Activated CD4-positive, alpha-beta T cell treated with anti-CD3 and anti-CD28 coated beads for 1 hour (primary cell): Measurements from ENCODE around the gene PDCL3.

ENCODE experiments used
- DNase-seq: peaks from one replicate; pipeline ENCODE4 v3.0.0-alpha.2; 2020

PDCL3 gene

DNA sequence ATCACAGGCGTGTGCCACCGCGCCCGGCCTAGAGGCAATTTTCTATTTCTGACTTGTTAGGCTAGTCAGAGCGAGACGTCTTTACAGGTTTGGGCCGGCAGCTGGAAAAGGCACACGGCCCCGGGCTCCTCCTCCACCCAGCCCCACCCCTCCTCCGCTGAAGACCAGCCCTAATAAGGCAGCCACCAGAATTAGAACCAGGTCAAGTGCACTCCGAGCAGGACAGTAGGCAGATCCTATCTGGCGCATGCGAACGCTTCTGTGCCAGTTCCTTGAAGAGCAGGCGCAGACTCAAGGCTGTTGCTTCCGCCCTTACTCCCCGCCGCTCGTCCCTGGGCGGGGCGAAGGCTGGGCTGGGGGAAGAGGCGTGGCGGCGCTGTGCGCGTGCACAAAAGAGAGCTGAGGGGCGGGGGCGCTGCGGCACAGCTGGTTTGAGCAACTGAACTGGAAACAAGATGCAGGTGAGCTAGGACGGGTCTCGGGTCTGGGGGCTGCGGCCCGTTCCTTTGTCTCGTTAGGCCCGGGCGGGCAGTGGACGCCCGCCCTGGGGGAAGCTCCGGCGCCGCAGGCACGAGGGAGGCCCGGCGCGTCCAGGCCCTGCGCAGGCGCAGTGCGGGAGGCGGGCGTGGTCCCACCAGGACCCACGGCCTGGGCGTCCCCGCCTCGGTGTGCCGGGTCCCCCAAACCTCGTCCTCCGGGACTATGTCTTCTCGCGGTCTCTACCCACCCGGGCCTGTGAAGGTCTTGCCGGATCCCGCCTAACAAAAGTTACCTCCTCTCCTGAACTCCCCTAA is at the start of gene PDCL3:
TSS of gene PDCL3 (plus strand) at position 381 of the 794 bp plus-strand sequence. CDS start at position 456, 75 bp downstream.
- DNase-seq: peak; percentile 90

DNA sequence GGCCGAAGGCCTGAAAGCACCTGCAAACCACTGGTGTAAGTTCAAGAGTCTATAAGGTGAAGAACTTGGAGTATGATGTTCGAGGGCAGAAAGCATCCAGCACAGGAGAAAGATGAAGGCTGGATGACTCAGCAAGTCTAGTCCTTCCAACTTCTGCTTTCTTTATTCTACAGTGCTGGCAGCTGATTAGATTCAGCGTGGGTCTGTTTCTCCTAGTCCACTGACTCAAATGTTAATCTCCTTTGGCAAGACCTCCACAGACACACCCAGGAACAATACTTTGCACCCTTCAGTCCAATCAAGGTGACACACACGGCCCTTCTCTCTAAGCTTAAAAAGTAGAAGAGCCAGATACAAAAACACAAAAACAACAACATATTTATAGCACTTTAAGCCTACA is 49.1 kb upstream of the PDCL3 start:
- DNase-seq: no peak

DNA sequence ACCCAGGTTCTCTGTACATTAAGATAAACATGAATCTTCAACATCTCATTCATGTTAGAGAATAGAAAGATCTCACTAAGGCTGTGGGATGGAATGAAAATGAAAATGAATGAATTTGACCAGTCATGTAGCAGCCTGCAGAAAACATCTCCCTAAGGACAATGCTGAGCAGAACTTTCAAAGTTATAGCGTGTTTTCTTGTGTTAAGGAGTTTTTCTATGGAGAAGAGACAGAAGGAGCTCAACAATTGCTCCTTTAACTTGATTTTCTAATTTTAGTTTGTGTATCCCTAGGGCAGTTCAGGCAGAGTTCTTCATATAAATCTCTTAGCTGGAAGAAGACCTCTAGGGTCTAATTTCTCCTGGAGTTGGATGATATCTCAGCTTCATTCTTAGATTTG is 45.2 kb upstream of the PDCL3 start:
- DNase-seq: no peak

DNA sequence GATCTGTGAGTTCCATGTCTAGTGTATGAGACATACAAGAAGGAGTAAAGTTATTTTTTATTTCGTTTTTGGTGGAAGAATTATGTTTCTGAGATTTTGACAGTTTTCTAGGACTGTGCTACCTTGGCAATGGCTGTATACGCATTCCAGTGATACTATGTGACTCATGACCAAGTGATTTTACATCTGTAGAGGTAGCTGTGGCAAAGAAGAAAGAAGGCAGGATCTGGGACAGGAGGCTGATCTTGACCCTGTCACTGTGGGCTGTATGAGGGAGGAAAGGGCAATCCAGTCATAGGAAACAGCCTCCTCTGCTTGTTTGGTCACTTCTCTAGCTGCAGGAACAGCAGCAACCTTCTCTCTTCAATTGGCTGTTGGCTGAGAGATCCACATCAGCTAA is 44.0 kb upstream of the PDCL3 start:
- no peak for DNase-seq

DNA sequence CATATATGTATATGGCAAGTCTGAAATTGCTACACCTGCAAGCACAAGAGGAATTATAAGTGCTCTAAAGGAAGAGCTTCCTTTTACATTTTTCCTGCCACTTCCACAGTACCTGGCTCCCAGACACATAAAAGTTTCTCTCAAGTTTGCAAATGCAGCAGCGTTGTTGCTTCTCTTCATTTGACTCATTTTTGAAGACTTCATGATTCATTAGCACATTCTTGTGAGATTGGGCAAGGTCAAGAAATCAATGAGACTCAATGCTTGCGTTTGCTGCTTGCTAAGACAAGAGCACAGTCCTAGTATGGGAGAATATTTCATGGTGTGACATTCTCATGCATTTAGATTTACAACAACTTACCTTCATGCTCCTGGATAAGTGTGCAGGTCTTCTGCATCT is 42.6 kb upstream of the PDCL3 start:
- no peak for DNase-seq

DNA sequence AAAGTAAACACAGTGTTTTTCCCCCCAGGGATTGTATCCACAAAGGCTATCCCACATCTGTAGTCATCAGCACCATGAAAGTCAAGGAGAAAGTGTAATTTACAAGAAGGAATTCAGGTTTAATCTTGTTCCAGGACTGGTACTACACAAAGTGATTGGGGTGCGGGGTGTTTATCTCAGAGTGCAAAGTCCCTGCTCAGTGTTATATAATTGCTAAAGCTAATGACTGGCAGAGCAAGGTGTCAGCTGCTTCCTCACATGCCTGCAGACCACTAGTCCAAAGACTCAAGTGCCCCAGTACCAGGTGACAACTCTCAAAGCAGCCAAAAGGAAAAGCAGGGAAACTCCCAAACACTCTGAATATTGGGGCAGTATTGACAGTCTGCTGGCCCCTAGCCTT is 40.4 kb upstream of the PDCL3 start:
- DNase-seq: no peak

DNA sequence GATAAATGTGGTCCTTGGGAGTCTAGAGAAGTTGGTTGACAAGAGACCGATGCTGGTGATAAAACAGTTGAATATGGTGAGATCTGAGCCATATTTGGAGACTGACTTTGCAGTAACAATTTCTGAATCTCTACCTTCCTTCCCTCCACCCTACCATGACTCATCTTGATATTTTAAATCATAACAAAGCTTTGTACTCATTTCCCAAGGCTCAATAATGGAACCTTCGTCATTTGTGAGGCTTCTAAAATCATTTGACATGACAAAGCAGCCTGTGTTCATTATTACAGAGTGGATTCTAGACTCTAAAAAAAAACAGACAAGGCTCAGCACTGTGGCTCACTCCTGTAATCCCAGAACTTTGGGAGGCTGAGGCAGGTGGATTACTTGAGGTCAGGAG is 38.5 kb upstream of the PDCL3 start:
- no peak for DNase-seq

DNA sequence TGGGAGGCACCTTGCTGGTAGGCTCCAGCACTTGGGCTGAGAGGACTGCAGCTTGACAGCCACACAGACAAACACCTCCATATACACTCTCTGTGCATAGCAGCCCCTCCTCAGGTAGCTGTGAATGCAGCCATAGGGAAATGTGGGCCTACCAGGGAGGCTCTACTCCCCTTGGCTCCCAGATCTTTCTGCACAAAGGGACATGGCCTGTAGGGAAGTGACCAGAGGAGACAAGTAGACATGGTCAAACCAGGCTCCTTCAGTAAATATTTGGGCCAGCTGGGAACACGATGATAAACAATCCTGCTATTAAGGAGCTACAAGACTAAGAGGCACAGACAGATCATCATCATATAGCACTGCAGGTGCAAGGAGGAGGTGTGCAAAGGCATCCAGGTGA is 35.9 kb upstream of the PDCL3 start:
- DNase-seq: no peak

DNA sequence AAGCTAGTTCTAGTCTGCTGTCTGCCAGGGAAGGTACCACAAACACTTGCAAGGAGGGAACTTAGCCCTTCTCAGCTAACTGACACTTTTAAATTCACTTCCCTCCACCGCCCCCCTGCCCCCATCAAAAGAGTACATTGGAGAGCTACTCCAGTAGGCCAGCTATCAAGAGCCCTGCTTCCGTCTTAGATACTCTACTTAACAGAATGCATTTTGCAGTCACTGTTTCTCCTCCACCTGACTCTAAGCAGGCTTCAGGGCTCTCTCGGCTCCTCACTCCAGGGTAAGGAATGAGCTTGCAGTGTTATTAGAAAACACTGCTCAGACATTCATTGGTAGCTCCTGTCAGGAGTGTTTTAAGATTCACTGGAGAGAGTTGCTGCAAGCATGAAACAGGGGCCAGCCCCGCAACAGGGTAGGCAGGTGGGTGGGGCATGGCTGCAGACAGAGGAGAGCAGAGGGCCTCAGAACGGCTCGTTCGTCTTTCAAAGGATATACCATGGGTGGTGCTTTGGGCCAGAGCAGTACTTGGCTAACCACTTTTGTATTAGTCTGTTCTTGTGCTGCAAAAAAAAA is 35.3 kb upstream of the PDCL3 start:
- DNase-seq: no peak

DNA sequence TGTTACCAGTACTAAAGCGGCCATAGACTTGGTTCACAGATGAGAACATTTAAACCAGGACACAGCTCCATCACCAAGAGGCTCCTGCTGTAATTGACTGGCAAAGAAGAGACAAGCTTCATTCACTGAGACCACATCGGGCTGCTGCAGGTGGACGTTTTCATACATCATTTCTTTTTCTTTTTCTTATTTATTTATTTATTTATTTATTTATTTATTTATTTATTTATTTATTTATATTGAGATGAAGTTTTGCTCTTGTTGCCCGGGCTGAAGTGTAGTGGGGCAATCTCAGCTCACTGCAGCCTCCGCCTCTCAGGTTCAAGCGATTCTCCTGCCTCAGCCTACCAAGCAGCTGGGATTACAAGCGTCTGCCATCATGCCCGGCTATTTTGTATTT is 33.6 kb upstream of the PDCL3 start:
- DNase-seq: no peak

DNA sequence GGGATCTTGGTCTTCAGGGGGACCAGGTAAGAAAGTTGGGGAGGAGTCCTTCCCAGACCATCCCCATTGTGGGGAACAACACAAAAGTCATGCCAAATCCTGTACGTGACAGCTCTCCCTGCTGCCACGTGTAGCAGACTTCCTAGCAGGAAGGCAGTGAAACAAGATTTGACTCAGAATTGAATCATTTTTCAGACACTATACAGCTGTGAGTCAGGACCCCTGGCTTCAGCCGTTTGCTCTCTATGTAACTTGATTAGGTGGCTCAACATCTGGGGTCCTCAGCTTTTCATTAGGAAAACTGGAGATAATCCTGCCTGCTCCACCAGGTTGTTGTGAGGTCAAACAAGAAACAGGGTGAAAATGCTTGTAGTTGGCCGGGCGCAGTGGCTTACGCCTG is 32.9 kb upstream of the PDCL3 start:
- DNase-seq: no peak

DNA sequence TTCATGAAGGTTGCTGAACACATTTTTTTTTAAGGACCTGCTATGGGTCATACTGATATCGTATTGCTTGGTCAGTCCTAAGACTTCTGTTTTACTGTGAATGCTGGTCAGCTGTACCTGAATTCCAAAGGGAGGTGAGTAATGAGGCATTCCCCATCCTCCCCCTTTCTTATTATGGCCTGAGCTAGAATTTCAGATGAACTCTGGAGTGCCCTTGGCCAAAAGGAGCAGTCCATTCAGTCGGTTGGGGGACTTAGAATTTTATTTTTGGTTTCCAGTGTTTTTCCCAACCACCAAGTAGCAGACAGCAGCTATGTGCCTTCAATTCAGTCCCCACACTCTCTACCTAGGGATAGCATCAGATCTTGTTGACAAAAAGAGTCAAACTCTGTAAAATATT is 26.9 kb upstream of the PDCL3 start:
- DNase-seq: no peak

DNA sequence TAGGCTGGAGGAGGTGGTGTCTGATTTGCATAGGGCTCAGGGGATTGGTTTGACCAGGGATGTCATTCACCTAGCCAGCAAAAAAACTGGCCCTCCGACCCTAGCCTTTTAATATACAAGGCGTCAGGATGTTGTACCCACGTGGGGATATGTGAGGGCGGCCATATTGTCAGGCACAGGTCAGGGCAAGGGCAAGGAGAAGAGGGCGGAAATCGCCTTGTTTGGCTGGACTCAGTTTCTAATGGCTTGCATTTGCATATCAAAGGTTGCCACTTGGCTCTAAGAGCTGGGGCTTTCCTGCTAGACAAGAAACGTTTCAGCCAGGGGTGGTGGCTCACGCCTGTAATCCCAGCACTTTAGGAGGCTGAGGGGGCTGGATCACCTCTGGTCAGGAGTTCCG is 24.9 kb upstream of the PDCL3 start:
- no peak for DNase-seq

DNA sequence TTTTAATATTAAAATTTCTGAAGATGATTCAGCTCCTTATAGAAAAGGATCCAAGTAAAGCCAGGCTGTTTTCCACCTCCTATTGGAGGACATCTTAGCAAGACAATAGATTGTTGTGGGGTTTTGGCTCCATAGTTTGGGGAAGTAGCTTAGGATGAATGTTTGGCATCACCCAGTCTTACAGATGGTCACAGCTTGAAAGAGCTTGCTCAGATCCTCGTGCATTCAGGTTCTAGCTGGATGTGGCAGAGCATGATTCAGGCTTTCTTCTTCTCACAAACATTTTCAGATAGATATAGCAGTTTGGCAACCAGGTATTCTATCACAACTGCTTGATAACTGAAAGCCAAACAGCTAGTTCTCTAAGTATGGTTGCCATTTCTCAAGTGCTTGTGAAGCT is 23.6 kb upstream of the PDCL3 start:
- DNase-seq: no peak

DNA sequence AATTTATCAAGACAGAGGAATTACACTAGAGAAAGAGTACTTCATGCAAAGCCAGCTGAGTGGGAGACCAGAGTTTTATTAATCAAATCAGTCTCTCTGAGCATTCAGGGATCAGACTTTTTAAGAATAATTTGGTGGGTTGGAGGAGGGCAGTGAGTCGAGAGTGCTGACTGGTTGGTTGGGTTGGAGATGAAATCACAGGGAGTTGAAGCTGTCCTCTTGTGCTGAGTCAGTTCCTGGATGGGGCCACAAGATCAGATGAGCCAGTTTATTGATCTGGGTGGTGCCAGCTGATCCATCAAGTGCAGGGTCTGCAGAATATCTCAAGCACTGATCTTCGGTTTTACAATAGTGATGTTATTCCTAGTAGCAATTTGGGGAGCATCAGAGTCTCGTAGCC is 21.4 kb upstream of the PDCL3 start:
- DNase-seq: no peak

DNA sequence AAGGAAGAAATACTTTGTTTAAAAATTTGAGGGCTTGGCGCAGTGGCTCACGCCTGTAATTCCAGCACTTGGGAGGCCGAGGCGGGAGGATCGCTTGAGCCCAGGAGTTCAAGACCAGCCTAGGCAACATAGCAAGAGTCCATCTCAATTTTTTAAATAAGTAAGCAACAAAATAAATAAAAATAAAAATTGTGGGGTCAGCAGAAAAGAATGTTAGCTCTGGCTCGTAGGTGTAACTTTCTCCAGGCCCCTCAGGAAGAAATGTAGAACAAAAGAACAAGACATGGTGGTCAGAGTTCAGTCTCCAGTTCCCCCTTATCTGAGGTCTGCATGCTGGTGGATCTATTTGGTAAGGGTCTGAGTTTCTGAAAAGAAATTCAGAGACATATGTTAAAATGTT is 20.4 kb upstream of the PDCL3 start:
- DNase-seq: no peak

DNA sequence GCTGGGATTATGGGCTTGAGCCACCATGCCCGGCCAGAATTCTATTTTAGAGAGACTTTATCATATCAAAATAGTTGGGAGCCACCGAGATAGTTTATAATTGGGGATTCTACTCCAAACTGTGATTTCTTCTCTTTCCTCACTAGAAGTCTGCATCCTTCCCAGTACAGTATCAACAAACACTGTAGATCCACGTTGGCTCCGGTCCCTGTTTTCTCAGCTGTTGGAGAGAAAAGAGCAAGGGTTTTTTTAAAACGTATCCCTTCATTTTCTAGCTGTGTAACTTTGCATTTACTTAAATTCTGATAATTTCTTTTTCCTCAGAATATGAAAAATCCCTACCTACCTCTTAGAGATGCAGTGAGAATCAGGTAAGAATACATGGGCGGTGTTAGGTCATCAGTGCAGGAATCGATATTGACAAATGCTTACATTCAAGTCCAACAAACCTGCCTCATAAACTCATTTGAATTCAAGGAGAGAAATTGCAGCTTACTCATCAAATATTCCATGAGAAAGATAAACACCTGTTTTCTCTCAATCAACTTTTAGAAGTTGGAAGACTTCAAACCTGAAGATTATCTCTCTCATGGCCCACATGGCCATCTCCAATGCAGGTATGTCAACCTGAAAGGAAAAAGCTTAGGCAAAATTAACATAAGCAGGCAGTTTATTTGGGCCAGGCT is 17.7 kb upstream of the PDCL3 start:
- DNase-seq: no peak

DNA sequence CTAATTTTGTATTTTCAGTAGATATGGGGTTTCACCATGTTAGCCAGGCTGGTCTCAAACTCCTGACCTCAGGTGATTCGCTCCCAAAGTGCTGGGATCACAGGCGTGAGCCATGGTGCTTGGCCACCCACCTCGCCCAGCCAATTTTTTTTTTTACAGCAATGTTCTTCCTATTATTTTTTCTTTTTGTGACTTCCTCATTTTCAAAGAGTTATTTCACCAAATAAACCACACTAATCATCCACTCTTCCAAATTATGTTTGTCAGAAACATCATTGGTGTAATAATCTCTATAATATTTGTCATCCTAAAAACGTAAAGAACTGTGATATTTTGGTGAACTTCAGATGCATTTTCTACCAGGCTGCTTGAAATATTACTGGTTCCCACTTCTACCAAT is 16.3 kb upstream of the PDCL3 start:
- DNase-seq: no peak

DNA sequence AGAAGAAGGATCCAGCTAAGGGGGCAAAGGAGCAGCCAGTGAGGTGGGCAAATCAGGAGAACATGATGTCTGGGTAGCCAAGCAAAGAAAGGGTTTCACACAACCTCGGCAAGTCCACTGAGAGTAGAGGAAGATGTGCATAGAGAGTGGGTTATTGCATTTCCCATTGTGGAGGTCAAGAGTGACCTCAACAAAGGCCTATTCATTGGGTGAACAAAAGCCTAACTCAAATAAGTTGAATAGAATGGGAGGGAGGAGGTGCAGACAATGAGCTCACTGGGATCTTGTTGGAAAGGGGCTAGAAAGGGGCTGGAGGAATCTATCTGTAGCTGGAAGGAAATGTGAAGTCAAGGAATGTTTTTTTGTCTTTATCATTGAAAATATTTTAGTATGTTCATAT is 14.0 kb upstream of the PDCL3 start:
- DNase-seq: no peak

DNA sequence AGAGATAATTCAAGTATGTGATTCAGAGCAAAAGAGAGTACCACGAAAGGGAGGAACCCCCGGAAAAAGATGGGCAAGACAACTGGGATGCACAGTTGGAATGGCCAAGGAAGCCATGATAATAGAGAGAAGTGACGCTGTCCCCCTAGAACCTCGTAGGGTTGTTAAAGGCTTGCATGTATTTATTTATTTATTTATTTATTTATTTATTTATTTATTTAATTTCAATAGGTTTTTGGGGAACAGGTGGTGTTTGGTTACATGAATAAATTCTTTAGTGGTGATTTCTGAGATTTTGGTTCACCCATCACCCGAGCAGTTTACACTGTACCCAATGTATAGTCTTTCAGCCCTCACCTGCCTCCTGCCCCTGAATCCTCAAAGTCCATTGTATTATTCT is 11.5 kb upstream of the PDCL3 start:
- no peak for DNase-seq

DNA sequence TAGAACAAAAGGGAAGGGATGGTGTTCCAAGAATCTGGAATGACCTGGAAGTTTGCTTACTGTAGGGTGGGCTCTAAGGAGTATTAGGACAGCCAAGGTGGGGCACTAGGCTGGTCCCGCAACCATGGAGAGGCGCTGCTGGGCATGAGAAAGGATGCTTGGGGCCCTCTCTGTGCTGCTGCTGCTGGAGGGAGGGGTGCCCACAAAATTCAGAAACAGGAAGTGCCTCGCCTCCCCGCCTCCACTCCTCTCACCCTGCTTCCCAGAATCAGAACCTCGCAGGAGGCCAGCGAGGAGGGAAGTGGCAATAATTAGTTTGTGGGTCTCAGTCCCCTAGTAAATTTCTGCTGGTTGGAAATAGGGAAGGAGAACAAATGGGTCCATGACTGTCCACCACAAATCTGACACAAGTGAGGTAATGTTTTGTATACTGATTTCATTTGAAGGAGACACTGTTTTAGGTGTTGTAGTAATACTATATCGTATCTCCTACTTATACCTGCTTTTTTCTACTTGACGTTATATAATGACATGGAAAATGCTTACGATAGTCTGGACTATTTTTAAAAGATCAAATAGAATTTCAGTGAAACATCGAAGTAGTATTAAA is 7.9 kb upstream of the PDCL3 start:
- DNase-seq: peak; percentile 11

DNA sequence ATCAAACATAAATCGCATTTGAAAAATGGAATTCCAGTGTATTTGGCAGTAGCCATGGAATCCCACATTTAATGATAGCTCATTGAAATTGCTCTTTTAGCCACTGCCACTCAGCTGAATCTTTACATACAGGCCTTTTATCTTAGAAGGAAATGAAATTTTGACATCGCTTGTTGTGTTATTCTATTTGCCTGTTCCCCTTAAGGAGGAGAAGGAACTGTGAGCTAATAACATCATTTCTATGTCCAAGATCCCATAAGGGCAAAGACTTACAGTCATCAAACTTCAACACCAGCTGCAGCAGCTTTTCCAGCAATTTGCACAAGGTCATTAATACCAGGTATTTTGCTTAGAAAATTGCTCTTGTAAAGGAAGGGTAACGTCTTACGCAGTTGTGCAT is 6.0 kb upstream of the PDCL3 start:
- DNase-seq: no peak

DNA sequence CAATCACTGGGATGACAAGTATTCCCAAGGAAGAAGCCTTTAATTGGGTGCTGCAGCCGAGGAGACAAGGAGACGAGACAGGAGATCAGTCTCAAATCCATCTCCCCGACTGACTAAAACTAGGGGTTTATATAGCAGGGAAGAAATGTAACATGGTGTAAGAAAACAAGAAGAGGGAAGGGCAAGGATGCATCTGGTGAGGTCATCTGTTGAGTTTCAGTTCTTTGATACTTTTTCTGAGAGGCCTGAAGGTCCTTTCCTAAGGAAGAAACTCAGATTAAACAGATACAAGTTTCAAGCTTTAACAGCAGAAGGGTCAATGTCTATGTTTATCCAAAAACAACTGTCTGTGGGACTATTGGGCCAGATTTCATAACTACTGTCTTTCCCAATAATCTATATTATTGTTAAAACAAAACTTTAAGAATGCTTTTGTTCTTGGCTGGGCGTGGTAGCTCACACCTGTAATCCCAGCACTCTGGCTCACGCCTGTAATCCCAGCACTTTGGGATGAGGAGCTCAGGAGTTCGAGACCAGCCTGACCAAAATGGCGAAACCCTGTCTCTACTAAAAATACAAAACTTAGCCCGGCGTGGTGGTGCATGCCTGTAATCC is 2.5 kb upstream of the PDCL3 start:
- no peak for DNase-seq

DNA sequence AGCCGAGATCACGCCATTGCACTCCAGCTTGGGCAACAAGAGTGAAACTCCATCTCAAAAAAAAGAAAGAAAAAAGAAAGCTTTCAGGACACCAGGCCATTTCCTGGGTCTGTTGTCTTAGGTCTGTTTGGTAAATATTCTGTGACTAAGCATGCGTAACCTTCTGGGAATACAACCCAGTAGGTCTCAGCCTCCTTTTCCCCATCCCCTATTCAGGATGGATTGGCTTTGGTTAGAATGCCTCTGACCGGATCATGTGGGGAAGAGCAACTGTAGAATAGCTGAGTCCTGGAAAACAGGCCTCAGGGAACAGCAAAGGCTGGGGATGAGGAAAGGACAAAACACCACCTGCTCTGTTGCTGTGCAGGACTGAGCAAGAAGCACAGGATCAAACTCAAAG is 1.6 kb upstream of the PDCL3 start:
- DNase-seq: no peak
